NCI-H526 treated with DMSO at 0.1 percent for 48 hours (cell line): ENCODE data around the gene AZU1.
"Not testable (repeated sequence)": the region's sequence is repeated elsewhere in the genome, so short reads cannot be mapped to it uniquely, and the experiment has no call there.

Experiments
- DNase-seq: peaks from one replicate; lab custom pipeline; 2025; lab: John Stamatoyannopoulos, UW

AZU1 gene

DNA sequence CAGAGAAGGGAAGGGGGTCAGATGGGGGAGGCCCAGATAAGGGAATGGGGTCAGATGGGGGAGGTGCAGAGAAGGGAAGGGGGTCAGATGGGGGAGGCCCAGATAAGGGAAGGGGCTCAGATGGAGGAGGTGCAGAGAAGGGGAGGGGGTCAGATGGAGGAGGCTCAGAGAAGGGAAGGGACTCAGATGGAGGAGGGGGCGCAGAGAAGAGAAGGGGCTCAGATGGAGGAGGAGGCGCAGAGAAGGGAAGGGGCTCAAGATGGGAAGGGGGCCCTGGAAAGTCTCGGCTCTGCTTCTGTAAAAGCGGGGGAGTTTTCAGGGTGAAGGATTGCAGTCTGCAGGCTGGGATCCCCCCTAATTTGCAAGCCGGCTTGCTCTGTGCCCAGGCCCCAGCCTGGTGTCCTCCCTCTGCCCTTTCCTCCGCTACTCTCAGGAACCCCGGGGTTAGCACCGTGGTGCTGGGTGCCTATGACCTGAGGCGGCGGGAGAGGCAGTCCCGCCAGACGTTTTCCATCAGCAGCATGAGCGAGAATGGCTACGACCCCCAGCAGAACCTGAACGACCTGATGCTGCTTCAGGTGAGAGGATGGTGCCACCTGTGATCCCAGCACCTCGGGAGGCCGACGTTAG is 1.6 kb downstream of the AZU1 start:
- no peak for DNase-seq

GRCh38 chr19:831407-832369 is 4.1 kb downstream of the AZU1 start:
- DNase-seq, result no peak

DNA sequence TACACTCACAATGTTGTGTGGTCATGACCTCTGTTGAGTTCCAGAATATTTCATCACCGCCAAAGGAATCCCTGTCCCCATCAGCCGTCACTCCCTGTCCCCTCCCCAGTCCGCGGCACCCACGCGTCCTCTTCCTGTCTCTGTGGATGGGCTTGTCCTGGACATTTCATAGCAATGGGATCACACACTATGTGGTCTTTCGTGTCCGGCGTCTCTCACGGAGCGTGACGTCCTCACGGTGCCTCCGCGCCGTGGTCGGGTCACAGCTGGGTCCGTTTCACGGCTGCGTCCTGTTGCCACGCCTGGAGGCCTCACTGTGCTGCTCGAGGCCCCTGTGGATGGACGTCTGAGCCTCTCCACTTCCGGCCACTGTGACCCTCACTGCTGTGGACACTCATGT is 6.6 kb downstream of the AZU1 start:
- DNase-seq, result no peak

DNA sequence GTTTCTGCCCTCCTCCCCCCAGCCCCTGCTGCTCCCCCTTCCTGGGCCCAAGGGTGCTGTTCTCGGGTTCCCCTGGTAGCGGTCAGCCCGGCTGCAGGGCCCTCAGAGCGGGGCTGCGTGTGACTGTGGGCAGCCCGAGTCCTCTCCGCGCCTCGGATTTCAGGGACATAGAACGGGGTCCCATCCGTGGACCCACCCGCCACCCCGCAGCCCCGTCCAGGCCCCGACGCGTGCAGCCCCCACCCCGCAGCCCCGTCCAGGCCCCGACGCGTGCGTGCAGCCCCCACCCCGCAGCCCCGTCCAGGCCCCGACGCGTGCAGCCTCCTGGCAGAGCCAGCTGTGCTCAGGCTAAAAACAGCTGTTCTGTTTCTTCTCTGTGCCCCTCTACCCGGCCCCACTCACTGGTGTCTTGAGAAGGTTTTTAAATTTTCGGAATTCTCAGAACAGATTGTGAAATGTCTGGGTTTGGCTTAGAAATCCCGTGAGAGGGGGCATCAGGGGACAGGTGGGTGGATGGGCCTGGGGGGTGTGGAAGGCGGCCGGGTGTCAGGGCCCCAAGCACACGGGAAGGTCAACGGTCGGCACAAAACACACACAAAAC is 7.7 kb downstream of the AZU1 start:
- DNase-seq, result no peak

DNA sequence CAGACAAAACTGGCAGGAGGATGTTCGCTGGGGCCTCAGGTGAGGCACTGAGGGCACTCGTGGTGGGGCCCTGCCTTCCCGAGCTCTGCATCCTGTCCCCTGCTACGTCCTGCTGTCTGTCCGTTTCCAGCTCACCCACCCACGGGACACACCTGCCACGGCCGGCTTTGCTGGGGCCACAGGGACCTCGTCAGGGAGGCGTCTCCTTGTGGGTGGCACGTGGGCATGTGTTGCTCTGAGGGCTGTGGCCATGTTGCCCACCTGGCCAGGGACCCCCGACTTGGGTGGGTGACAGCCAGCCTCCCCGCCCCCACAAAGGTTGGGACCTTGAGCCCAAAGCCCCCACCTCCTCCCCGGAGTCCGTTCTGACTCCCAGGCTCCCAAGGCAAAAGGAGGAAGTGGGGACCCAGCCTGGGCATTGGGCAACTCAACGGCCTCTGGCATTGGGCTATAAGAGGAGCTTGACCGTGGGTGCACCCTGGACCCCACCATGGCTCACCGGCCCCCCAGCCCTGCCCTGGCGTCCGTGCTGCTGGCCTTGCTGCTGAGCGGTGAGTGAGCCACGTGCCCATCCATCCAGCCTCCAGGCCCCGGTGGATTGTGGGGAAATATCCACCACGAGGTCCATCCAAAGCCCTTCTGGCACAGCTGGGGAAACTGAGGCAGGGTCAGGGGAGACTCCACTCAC is 13.0 kb downstream of the AZU1 start, which contains the start of gene PRTN3:
PRTN3 (plus strand) TSS at position 481 of the 688 bp plus-strand sequence; CDS start at position 491, 10 bp downstream.
- no peak for DNase-seq

- DNase-seq, result not testable (repeated sequence)
These were observed 15.2 kb downstream of the AZU1 start for GRCh38 chr19:842802-843179.

GRCh38 chr19:843180-843835 is 15.7 kb downstream of the AZU1 start:
- no peak for DNase-seq

DNA sequence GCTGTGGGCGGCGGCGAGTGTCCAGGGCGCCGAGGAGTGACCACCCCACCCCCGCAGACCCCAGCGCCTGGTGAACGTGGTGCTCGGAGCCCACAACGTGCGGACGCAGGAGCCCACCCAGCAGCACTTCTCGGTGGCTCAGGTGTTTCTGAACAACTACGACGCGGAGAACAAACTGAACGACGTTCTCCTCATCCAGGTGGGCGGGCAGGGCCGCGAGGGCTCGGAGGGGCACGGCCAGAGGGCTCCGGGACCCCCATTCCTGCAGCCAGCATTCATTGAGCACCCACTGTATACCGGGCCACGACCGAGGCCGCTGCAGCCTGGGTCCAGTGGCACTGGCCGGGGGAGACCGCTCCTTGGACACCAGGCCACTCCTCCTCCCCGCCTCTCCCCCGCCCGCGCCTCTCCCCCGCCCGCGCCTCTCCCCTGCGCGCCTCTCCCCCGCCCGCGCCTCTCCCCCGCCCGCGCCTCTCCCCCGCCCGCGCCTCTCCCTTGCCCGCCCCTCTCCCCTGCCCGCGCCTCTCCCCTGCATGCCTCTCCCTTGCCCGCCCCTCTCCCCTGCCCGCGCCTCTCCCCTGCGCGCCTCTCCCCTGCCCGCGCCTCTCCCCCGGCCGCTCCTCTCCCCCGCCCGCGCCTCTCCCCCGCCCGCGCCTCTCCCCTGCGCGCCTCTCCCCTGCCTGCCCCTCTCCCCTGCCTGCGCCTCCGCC is 16.4 kb downstream of the AZU1 start:
- no peak for DNase-seq

DNA sequence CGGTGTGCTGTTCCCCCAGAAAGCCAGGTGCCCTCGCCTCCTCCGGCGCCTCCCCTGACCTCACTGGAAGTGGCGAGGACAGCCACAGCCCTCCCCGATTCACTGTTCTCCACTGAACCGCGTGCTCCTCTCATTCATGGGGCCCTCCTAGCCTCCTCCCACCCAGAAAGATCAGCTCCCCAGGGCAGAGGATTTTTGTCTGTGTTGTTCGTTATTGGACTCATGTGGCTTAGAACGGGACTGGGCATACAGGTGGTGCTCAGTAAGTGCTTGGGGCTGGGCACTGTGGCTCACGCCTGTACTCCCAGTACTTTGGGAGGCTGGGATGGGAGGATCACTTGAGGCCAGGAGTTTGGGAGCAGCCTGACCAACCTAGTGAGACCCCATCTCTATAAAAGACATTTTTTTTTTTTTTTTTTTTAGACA is 16.9 kb downstream of the AZU1 start:
- DNase-seq, result no peak

DNA sequence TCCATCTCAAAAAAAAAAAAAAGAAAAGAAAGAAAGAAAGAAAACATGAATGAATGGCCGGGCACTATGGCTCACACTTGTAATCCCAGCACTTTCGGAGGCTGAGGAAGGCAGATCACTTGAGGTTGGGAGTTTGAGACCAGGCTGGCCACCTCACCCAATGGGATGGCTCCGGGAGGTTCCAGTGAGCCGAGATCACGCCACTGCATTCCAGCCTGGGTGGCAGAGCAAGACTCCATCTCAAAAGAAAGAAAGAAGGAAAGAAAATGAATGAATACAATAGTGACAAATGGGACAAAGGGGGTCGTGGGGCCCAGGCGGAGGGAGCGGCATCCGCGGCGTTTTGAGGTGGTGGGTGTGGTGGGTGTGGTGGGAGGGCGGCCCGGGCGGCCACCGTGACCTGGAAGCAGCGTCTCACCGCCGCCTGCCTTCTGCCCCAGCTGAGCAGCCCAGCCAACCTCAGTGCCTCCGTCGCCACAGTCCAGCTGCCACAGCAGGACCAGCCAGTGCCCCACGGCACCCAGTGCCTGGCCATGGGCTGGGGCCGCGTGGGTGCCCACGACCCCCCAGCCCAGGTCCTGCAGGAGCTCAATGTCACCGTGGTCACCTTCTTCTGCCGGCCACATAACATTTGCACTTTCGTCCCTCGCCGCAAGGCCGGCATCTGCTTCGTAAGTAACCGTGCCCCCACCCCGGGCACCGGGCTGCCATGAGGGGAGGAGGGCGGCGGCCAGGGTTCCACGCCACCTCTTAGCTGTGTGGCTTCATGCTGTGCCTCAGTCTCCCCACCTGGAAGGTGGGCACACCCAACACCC is 18.3 kb downstream of the AZU1 start:
- no peak for DNase-seq

DNA sequence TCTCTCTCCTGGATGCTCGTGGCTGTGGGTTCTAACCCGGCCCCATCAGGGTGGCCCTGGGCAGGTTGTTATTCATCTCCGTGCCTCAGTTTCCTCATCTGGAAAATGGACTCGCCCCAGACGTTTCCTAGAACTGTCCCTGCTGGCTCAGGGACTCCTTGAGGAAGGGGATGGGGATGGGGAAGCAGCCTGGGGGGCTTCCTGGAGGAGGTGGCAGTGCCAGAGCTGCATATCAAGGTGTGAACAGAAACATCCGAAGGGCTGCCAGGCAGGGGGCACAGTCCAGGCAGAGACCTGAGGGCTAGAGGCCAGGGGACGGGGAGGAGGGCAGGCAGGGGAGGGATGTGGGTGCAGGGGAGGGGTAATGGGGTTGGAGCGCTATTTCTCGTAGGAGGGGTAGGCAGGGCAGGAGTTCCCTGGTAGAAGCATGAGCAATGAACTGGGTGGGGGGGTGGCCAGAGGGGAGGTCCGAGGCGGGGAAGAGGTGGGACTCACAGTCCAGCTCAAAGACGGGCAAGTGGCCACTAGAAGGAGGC is 20.8 kb downstream of the AZU1 start:
- no peak for DNase-seq

DNA sequence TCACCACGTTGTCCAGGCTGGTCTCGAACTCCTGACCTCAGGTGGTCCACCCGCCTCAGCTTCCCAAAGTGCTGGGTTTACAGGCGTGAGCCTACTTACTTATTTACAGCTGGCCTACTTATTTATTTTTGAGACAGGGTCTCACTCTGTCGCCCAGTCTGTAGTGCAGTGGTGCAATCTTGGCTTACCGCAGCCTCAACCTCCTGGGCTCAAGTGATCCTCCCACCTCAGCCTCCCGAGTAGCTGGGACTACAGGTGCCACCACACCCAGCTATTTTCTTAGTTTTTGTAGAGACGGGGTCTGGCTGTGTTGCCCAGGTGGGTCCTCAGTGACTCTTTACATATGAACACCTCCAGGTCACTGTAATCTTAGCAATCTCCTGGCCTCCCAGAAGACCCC is 21.6 kb downstream of the AZU1 start:
- DNase-seq, result not testable (repeated sequence)

DNA sequence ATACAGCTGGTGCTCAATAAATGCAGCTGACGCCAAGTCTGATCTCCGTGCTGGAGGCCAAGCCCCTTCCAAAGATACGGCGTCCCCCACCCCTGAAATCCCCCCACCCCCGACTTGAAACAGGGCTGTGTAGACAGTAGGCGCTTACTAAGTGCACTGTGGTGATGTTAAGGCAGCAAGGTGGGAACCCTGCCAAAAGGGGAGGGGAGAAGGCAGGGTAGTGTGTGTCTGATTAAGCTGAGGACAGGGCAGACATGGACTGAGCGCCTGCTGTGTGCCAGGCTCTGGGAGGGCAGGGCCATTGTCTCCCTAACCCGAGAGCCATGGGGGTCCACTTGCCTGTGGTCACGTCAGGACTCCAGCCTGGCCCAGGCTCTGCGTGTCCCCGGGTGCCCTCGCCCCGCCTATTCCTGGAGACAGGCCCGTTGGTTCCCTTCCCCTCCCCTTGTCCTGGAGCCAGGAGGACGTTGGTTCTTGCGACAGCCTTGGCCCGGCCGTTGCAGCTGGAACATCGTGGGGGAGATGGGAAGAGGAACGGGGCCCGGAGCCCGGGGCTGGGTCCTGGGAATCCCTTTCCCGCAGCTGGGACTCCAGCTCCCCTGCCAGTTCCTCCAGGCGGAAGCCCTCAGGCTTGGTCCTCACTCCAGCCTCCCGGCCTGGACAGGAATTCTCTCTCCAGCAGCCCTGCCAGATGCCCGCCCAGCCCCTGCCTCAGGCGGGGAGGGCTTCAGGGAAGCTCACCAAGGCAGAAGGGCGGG is 22.8 kb downstream of the AZU1 start:
- DNase-seq, result peak; percentile 17

DNA sequence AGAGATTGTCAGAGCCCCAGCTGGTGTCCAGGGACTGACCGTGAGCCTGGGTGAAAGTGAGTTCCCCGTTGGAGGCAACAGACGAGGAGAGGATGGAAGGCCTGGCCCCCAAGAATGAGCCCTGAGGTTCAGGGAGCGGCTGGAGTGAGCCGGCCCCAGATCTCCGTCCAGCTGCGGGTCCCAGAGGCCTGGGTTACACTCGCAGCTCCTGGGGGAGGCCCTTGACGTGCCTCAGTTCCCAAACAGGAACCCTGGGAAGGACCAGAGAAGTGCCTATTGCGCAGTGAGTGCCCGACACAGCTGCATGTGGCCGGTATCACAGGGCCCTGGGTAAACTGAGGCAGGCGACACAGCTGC is 23.3 kb downstream of the AZU1 start:
- no peak for DNase-seq

DNA sequence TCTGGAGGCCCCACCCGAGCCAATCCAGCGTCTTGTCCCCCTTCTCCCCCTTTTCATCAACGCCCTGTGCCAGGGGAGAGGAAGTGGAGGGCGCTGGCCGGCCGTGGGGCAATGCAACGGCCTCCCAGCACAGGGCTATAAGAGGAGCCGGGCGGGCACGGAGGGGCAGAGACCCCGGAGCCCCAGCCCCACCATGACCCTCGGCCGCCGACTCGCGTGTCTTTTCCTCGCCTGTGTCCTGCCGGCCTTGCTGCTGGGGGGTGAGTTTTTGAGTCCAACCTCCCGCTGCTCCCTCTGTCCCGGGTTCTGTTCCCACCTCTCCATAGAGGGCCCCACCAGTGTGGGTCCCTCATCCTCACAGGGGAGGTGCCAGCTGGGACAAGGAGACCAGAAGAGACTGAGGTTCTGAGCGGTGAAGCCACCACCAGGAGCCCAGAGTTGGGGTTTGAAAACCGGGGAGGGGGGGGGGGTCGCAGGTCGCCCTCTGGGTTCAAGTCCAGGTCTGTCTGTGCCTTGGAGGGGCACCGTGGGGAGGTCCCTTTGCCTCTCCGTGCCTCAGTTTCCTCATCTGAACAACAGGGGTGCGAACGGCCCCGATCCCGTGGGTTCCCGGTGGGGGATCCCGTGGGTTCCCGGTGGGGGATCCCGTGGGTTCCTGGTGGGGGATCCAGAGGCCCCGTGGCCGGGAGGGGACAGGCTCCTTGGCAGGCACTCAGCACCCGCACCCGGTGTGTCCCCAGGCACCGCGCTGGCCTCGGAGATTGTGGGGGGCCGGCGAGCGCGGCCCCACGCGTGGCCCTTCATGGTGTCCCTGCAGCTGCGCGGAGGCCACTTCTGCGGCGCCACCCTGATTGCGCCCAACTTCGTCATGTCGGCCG is 24.7 kb downstream of the AZU1 start, which contains the start of gene ELANE:
ELANE (plus strand) TSS at position 168 of the 878 bp plus-strand sequence; CDS start at position 194, 26 bp downstream.
- no peak for DNase-seq

- no peak for DNase-seq
These were observed 25.5 kb downstream of the AZU1 start for GRCh38 chr19:853014-853585.

- not testable (repeated sequence) for DNase-seq
These were observed 26.1 kb downstream of the AZU1 start for GRCh38 chr19:853614-854220.
